Body of pancreas (tissue), 4 donors: ENCODE results near the gene SF3B3.

Experiments used
- POLR2A ChIP-seq, 3 donors: fragments of 450-650 bp; IDR thresholded peaks; one replicate each; pipeline ENCODE4 v1.6.1; 2016; ENCODE audit warnings: antibody characterized with exemption in 3 of 3, mild to moderate bottlenecking in 2 of 3
- TF ChIP-seq, protein P1 (sequence below), 7 experiments: fragments of 450-650 bp in 4 of 7; fragments of 200-600 bp in 3 of 7; sonication (generic) in 3 of 7; IDR thresholded peaks; one replicate each; pipeline ENCODE4 v1.5.1; 2016 to 2019; ENCODE audit warnings: antibody characterized with exemption in 7 of 7

GRCh38 chr16:70551788-70552187 lies 28.2 kb downstream of the SF3B3 start:
- TF ChIP-seq, protein P1, sequence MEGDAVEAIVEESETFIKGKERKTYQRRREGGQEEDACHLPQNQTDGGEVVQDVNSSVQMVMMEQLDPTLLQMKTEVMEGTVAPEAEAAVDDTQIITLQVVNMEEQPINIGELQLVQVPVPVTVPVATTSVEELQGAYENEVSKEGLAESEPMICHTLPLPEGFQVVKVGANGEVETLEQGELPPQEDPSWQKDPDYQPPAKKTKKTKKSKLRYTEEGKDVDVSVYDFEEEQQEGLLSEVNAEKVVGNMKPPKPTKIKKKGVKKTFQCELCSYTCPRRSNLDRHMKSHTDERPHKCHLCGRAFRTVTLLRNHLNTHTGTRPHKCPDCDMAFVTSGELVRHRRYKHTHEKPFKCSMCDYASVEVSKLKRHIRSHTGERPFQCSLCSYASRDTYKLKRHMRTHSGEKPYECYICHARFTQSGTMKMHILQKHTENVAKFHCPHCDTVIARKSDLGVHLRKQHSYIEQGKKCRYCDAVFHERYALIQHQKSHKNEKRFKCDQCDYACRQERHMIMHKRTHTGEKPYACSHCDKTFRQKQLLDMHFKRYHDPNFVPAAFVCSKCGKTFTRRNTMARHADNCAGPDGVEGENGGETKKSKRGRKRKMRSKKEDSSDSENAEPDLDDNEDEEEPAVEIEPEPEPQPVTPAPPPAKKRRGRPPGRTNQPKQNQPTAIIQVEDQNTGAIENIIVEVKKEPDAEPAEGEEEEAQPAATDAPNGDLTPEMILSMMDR (IDR thresholded peaks at IDR 0.05) = no peak
- TF ChIP-seq POLR2A (IDR thresholded peaks at IDR 0.05) = no peak
